Spleen (tissue), 7 donors: ENCODE data around the gene IFI35.

Source experiments
- CTCF ChIP-seq, 11 experiments: fragments of 200-600 bp in 7 of 11; fragments of 450-650 bp in 4 of 11; sonication (generic) in 4 of 11; IDR thresholded peaks in 8 of 11; conservative IDR thresholded peaks in 3 of 11; 1 replicate in 7 of 11; 2 replicates in 4 of 11; pipeline versions ENCODE4 v1.4.0 to v1.8.0; 2016 to 2021; ENCODE audit warnings: antibody characterized with exemption in 11 of 11, inconsistent platforms in 4 of 11, mild to moderate bottlenecking in 1 of 11
- POLR2A ChIP-seq, 3 donors: fragments of 450-650 bp; IDR thresholded peaks; one replicate each; pipeline ENCODE4 v1.5.1; 2017; ENCODE audit warnings: antibody characterized with exemption in 3 of 3, mild to moderate bottlenecking in 1 of 3
- POLR2AphosphoS5 ChIP-seq, 3 donors: sonication (generic); formaldehyde crosslinking; IDR thresholded peaks; one replicate each; pipeline ENCODE4 v1.5.1; 2017; ENCODE audit warnings: antibody characterized with exemption in 3 of 3
- donor health status: DM: no; HTN: no; CAD: no; lungs with moderate emphysema.
- donor health status: DM: no; HTN: no; CAD: no.
- donor health status: DM: no; HTN: no; CAD: no.

GRCh38 chr17:43056051-43056450 is 49.5 kb downstream of the IFI35 start:
- no peak for TF ChIP-seq CTCF (IDR thresholded peaks at IDR 0.05 in 8 of 11, conservative IDR thresholded peaks at IDR 0.05 in 3 of 11)
- no peak for TF ChIP-seq POLR2AphosphoS5 (IDR thresholded peaks at IDR 0.05)
- no peak for TF ChIP-seq POLR2A (IDR thresholded peaks at IDR 0.05)
